Hindlimb muscle (tissue), 1 donor: ENCODE data around the gene GAREM2. TPM values are rescaled to one million over a fixed set of nuclear protein-coding genes. Genes with fewer than 3 reads are reported as not detected.
A peak's percentile ranks its signal among the peaks of the same experiment; 100 is the strongest.

Experiments used
- DNase-seq: peaks from one replicate; pipeline ENCODE4 v3.0.0-alpha.2; 2013
- polyA plus RNA-seq: library from polyadenylated mRNA; unstranded; fragments of 120-200 nt; gene quantifications from one replicate; pipeline ENCODE4 v1.2.1, GENCODE V29; 2013; ENCODE audit not compliant: insufficient read length

GAREM2 gene
- polyA plus RNA-seq, 1 donor, result 5.2 TPM

GRCh38 chr2:26169681-26170414, 3.0 kb upstream of the GAREM2 start:
- DNase-seq, result no peak

- DNase-seq, result no peak
Observed at GRCh38 chr2:26170795-26171194, 2.1 kb upstream of the GAREM2 start.

- no peak for DNase-seq
Observed at GRCh38 chr2:26172189-26172870, 558 bp upstream of the GAREM2 start.

- no peak for DNase-seq
Observed at GRCh38 chr2:26173776-26174482, 1.0 kb downstream of the GAREM2 start.

GRCh38 chr2:26174691-26175465, 2.0 kb downstream of the GAREM2 start:
- no peak for DNase-seq

GRCh38 chr2:26175466-26176278, 2.8 kb downstream of the GAREM2 start:
- DNase-seq, result no peak

GRCh38 chr2:26176279-26176615, 3.4 kb downstream of the GAREM2 start:
- DNase-seq, result no peak

GRCh38 chr2:26177122-26177521, 4.2 kb downstream of the GAREM2 start:
- no peak for DNase-seq

GRCh38 chr2:26178246-26178645, 5.4 kb downstream of the GAREM2 start:
- DNase-seq, result no peak

- DNase-seq, result no peak
Observed at GRCh38 chr2:26178746-26179436, 6.0 kb downstream of the GAREM2 start.

GRCh38 chr2:26179446-26179913, 6.6 kb downstream of the GAREM2 start:
- DNase-seq, result no peak

GRCh38 chr2:26182441-26182840, 9.6 kb downstream of the GAREM2 start:
- no peak for DNase-seq

- DNase-seq, result no peak
Observed at GRCh38 chr2:26182887-26183630, 10.2 kb downstream of the GAREM2 start.

- no peak for DNase-seq
Observed at GRCh38 chr2:26184121-26184520, 11.2 kb downstream of the GAREM2 start.

GRCh38 chr2:26184555-26185303, 11.8 kb downstream of the GAREM2 start:
- peak; percentile 95 for DNase-seq

GRCh38 chr2:26185304-26185928, 12.5 kb downstream of the GAREM2 start:
- no peak for DNase-seq

GRCh38 chr2:26185954-26186770, 13.3 kb downstream of the GAREM2 start:
- DNase-seq, result no peak

GRCh38 chr2:26187114-26187513, 14.2 kb downstream of the GAREM2 start:
- DNase-seq, result no peak
